Adipocyte (in vitro differentiated cells): ENCODE measurements around the gene IP6K3.
A peak's percentile ranks its signal among the peaks of the same experiment; 100 is the strongest.

Source experiments
- DNase-seq: peaks from one replicate; pipeline ENCODE4 v3.0.0-alpha.2; 2015; ENCODE audit warnings: low read depth
- H3K27me3 ChIP-seq: replicated peaks from 2 replicates; pipeline ENCODE4 v1.7.0; 2013; ENCODE audit warnings: mild to moderate bottlenecking, low read length, moderate library complexity; ENCODE audit not compliant: control insufficient read depth, insufficient read depth
- H3K36me3 ChIP-seq: 2 replicates; pipeline ENCODE4 v1.7.0; 2013; ENCODE audit warnings: low read length, mild to moderate bottlenecking, moderate library complexity; ENCODE audit not compliant: control insufficient read depth, insufficient read depth, severe bottlenecking
- H3K4me1 ChIP-seq: 2 replicates; pipeline ENCODE4 v1.7.0; 2013; ENCODE audit warnings: mild to moderate bottlenecking, low read length, moderate library complexity; ENCODE audit not compliant: control insufficient read depth, insufficient read depth
- H3K4me3 ChIP-seq: 2 replicates; pipeline ENCODE4 v1.7.0; 2013; ENCODE audit warnings: mild to moderate bottlenecking, low read length, moderate library complexity
- H3K9ac ChIP-seq: 2 replicates; pipeline ENCODE4 v1.7.0; 2013; ENCODE audit warnings: mild to moderate bottlenecking, low read length, moderate library complexity
- H3K9me3 ChIP-seq: 2 replicates; pipeline ENCODE4 v1.7.0; 2013; ENCODE audit warnings: mild to moderate bottlenecking, low read length, moderate library complexity; ENCODE audit not compliant: control insufficient read depth

Gene IP6K3

GRCh38 chr6:33786736-33787135 is 40.0 kb upstream of the IP6K3 start:
- peaks cover 61% of the 10 kb centered on the region for H3K4me1 ChIP-seq
- no peaks in the 10 kb centered on the region for H3K9me3 ChIP-seq
- H3K9ac ChIP-seq, result peak overlapping the region; percentile 96
- peaks cover 28% of the 10 kb centered on the region for H3K36me3 ChIP-seq
- peak overlapping the region; percentile 88 for H3K4me3 ChIP-seq
- DNase-seq, result no peak
- H3K27me3 ChIP-seq, result no peaks in the 10 kb centered on the region

GRCh38 chr6:33785778-33786177 is 39.1 kb upstream of the IP6K3 start:
- H3K27me3 ChIP-seq, result no peaks in the 10 kb centered on the region
- peaks cover 37% of the 10 kb centered on the region for H3K36me3 ChIP-seq
- H3K4me3 ChIP-seq, result peak overlapping the region; percentile 88
- peaks cover 61% of the 10 kb centered on the region for H3K4me1 ChIP-seq
- peak overlapping the region; percentile 96 for H3K9ac ChIP-seq
- no peaks in the 10 kb centered on the region for H3K9me3 ChIP-seq
- peak; percentile 51 for DNase-seq

GRCh38 chr6:33784787-33785186 is 38.1 kb upstream of the IP6K3 start:
- peaks cover 46% of the 10 kb centered on the region for H3K36me3 ChIP-seq
- H3K4me3 ChIP-seq, result no peak overlapping the region
- H3K4me1 ChIP-seq, result peaks cover 52% of the 10 kb centered on the region
- no peaks in the 10 kb centered on the region for H3K9me3 ChIP-seq
- DNase-seq, result no peak
- peak overlapping the region; percentile 96 for H3K9ac ChIP-seq
- H3K27me3 ChIP-seq, result no peaks in the 10 kb centered on the region

DNA sequence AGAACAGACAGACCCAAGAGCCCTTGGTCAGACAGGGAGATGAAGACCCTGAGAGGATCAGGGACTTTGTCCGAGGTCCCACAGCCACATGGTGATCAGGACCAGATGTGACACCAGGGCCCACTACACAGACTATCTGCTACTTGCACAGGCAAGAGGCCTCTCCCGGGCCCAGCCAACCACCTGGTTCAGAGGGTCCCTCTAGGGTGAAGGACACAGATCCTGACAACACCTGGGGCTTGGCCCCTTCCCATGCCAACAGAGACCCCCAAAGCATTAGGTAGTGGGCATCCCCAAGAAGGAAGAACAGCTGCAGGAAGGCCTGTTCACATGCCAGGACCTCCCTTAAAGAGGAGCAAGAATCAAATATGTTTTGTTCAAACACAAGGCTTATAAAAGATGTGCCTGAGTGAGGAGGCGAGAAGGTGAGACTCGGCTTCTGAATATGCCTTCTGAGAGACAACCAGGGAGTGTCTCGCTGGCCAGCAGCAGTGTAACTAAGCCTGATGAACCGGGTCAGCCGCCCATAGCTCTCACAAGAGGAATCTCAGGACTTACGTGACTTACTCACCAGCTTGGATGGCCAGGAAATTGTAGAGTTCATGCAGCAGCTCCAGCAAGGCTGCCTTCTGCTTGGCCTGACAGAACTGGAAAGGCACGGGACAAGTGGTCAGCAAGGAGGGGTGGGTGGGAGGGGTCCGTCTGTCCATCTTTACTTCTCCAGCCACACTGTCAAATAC is 37.2 kb upstream of the IP6K3 start:
- peaks cover 55% of the 10 kb centered on the region for H3K36me3 ChIP-seq
- no peak overlapping the region for H3K9ac ChIP-seq
- no peaks in the 10 kb centered on the region for H3K9me3 ChIP-seq
- H3K27me3 ChIP-seq, result no peaks in the 10 kb centered on the region
- H3K4me3 ChIP-seq, result no peak overlapping the region
- peaks cover 44% of the 10 kb centered on the region for H3K4me1 ChIP-seq
- no peak for DNase-seq

GRCh38 chr6:33782561-33782960 is 35.9 kb upstream of the IP6K3 start:
- H3K4me1 ChIP-seq, result peaks cover 40% of the 10 kb centered on the region
- H3K4me3 ChIP-seq, result no peak overlapping the region
- no peak for DNase-seq
- no peaks in the 10 kb centered on the region for H3K9me3 ChIP-seq
- H3K36me3 ChIP-seq, result peaks cover 69% of the 10 kb centered on the region
- no peak overlapping the region for H3K9ac ChIP-seq
- H3K27me3 ChIP-seq, result no peaks in the 10 kb centered on the region

- Histone ChIP-seq H3K36me3 (peaks cover 81% of the 10 kb centered on the region), H3K4me1 (peaks cover 28% of the 10 kb centered on the region), H3K27me3 (no peaks in the 10 kb centered on the region), H3K4me3 (no peak overlapping the region), H3K9me3 (no peaks in the 10 kb centered on the region), H3K9ac (no peak overlapping the region)
- DNase-seq, result peak; percentile 65
These were observed 34.6 kb upstream of the IP6K3 start for GRCh38 chr6:33781131-33781975.

GRCh38 chr6:33779895-33780294 is 33.2 kb upstream of the IP6K3 start:
- no peak for DNase-seq
- Histone ChIP-seq H3K4me1 (peaks cover 13% of the 10 kb centered on the region), H3K36me3 (peaks cover 94% of the 10 kb centered on the region), H3K9me3 (no peaks in the 10 kb centered on the region), H3K27me3 (no peaks in the 10 kb centered on the region), H3K9ac (no peak overlapping the region), H3K4me3 (no peak overlapping the region)

GRCh38 chr6:33779290-33779689 is 32.6 kb upstream of the IP6K3 start:
- Histone ChIP-seq H3K27me3 (no peaks in the 10 kb centered on the region), H3K9me3 (no peaks in the 10 kb centered on the region), H3K4me1 (peaks cover 13% of the 10 kb centered on the region), H3K4me3 (no peak overlapping the region), H3K36me3 (peaks cover 94% of the 10 kb centered on the region), H3K9ac (no peak overlapping the region)
- DNase-seq, result no peak

GRCh38 chr6:33778444-33779121 is 31.9 kb upstream of the IP6K3 start:
- no peak for DNase-seq
- peaks cover 13% of the 10 kb centered on the region for H3K4me1 ChIP-seq
- peaks cover 91% of the 10 kb centered on the region for H3K36me3 ChIP-seq
- H3K9me3 ChIP-seq, result no peaks in the 10 kb centered on the region
- no peaks in the 10 kb centered on the region for H3K27me3 ChIP-seq
- H3K9ac ChIP-seq, result no peak overlapping the region
- no peak overlapping the region for H3K4me3 ChIP-seq

DNA sequence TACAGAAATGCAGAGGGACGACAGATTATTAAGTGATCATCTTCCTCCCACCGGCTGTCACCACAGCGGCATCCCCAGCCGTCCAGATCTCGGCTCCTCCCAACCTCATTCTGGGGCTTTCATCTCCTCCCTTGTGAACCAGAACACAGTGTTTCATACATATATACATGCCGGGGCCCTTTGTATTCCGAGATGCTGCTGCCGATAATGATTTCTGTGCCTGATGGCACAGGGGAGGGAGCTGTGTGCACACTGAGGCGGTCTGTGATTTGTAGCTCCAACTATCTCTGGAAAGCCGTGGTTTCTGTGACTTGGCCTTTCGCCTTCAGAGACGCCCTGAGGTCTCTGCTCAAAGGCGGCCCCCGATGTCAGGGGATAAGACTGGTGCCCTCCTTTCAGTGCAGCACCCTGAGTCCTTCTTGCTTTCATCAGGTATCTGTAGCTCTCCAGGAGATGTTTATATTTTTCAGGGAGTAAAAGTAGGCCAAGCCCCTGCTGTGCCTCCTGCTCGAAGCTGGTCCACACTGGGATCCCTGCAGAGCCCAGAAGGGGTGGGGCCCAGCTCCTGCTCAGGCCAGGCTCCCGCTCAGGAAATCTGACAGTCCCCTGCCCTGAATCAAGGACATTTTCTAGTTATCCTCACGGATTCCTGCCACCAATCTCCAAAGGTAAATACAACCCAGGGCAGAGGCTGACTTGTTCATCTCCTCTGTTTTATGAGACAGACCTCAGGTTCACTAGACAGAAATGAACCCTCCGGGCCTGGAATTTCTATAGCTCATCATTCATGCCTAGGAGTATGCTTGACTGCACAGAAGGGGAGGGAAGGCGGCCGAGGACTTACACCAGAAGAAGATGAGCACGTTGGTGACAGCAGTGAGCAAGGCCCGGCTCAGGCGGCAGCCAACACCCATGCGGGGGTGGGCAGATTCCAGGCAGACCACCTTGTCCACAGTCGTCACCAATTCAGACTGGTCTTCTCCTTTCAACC is 31.0 kb upstream of the IP6K3 start:
- Histone ChIP-seq H3K4me1 (peaks cover 14% of the 10 kb centered on the region), H3K9ac (no peak overlapping the region), H3K27me3 (no peaks in the 10 kb centered on the region), H3K36me3 (peaks cover 91% of the 10 kb centered on the region), H3K4me3 (no peak overlapping the region), H3K9me3 (no peaks in the 10 kb centered on the region)
- DNase-seq, result no peak
